GM19397 (cell line): Measurements from ENCODE around the gene GINS2.

Source experiments
- ATAC-seq: cut with Tn5 transposase; IDR thresholded peaks from one replicate; pipeline ENCODE4 v1.9.1; 2021; ENCODE audit warnings: mild to moderate bottlenecking, moderate library complexity; ENCODE audit not compliant: unreplicated experiment

The GINS2 gene

GRCh38 chr16:85628265-85628556 lies 60.5 kb downstream of the GINS2 start:
- ATAC-seq: no peak

DNA sequence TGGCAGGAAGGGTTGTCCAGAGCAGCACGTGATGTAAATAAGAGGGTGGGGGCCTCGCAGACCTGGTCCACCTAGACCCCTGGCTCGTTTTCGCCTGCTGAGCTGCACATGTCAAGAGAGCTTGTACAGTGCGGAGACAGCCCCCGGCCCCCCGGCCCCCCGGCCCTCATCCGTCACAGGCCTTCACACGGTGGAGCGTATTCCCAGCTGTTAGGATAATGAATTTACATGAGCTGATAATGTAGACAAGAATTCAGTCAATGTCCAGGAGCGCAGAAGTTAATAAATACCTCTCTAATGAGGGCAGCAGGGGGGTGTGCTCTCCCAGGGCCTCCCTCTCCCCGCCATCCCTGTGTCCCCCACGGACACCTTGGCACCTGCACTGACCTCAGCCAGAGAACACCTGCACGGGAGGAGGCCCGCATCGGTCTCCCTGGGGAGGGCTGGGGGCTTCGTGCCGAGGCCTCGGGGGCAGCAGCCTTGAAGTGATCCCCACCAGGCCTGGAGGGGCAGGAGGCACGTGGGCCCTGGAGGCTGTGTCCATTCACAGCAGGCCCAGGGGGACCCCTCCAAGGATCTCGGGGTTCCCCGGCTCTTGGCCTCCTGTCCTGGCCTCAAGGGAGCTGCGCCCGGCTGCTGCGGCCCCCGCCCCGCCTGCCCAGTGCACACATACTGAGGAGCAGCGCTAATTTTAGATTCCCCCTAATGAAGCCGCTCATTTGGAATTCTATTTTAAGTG lies 61.1 kb downstream of the GINS2 start:
- ATAC-seq: no peak

DNA sequence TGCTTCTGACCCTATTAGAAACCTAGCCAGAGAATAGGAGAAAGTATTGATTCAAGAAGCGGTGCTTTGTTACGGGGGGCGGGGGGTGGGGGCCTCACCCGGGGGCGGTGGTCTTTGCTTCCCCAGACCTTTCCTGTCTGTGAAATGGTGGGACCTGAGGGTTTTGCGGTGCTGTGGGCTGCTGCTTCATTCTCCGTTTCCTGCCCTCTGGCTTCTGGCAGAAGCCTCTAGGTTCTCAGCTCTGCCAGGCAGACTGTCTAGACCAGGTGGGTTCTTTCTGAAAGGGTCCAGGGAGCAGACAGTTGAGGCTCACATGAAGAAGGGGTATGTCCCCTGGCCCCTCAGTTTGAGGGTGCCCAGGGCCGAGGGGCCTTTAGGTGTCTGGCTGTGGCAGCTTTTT lies 61.7 kb downstream of the GINS2 start:
- no peak for ATAC-seq
